B cell (primary cell): ENCODE data around the gene CHAC1. TPM values are rescaled to one million over a fixed set of nuclear protein-coding genes. Genes with fewer than 3 reads are reported as not detected.

Source experiments
- ATAC-seq: fragments of 200-7000 bp; cut with Tn5 transposase; one replicate; pipeline ENCODE4 v1.10.0; 2021; ENCODE audit warnings: low read depth, mild to moderate bottlenecking, moderate number of reproducible peaks, moderate library complexity
- CTCF ChIA-PET: fragments of 350-600 bp; sonication (Branson Sonifier 250); formaldehyde crosslinking; loops from one replicate; lab custom pipeline; 2021; ENCODE audit warnings: antibody characterized with exemption, inconsistent platforms; lab: Charles Lee
- POLR2A ChIA-PET: fragments of 350-600 bp; sonication (Branson Sonifier 250); formaldehyde crosslinking; loops from one replicate; lab custom pipeline; 2021; ENCODE audit warnings: antibody characterized with exemption; lab: Charles Lee
- DNase-seq: peaks from one replicate; pipeline ENCODE4 v3.0.0; 2013
- H2AFZ ChIP-seq: 2 replicates; pipeline ENCODE4 v1.6.1; 2012; ENCODE audit warnings: mild to moderate bottlenecking, low read depth, low read length; ENCODE audit not compliant: insufficient read depth, poor library complexity, severe bottlenecking
- H3K27ac ChIP-seq, 2 donors: 1 replicate in 1 of 2; 2 replicates in 1 of 2; pipeline ENCODE4 v1.5.1; 2012 to 2013; ENCODE audit warnings: low read length in 2 of 2, mild to moderate bottlenecking in 2 of 2, moderate library complexity in 1 of 2
- H3K27me3 ChIP-seq, 4 experiments: fragments of 200-600 bp in 1 of 4; sonication (generic) in 1 of 4; replicated peaks in 1 of 4; 1 replicate in 2 of 4; 2 replicates in 2 of 4; pipeline versions ENCODE4 v1.6.1 to v1.7.0; 2013 to 2016; ENCODE audit warnings: low read length in 3 of 4, mild to moderate bottlenecking in 2 of 4, mixed read lengths in 1 of 4, moderate library complexity in 1 of 4; ENCODE audit not compliant: insufficient read depth in 4 of 4, control insufficient read depth in 3 of 4; ENCODE audit errors: control extremely low read depth in 1 of 4
- H3K36me3 ChIP-seq, 2 experiments: replicated peaks in 1 of 2; 1 replicate in 1 of 2; 2 replicates in 1 of 2; pipeline versions ENCODE4 v1.6.1 to v1.7.1; 2013; ENCODE audit warnings: low read length in 1 of 2; ENCODE audit not compliant: insufficient read depth in 2 of 2, control insufficient read depth in 1 of 2; ENCODE audit errors: control extremely low read depth in 1 of 2, extremely low read depth in 1 of 2
- H3K4me1 ChIP-seq, 2 donors: fragments of 200-600 bp in 1 of 2; sonication (generic) in 1 of 2; 1 replicate in 1 of 2; 2 replicates in 1 of 2; pipeline versions ENCODE4 v1.5.1 to v1.6.1; 2013 to 2017; ENCODE audit warnings: low read length in 2 of 2; ENCODE audit not compliant: control insufficient read depth in 2 of 2, insufficient read depth in 2 of 2
- H3K4me2 ChIP-seq: replicated peaks from 2 replicates; pipeline ENCODE3; 2012; ENCODE audit warnings: mild to moderate bottlenecking, low read depth, low read length; ENCODE audit not compliant: poor library complexity, severe bottlenecking
- H3K4me3 ChIP-seq, 5 experiments: fragments of 200-600 bp in 1 of 5; sonication (generic) in 1 of 5; 1 replicate in 3 of 5; 2 replicates in 2 of 5; pipeline versions ENCODE4 v1.5.1 to v1.7.0; 2011 to 2016; ENCODE audit warnings: low read length in 4 of 5, mild to moderate bottlenecking in 4 of 5, low read depth in 2 of 5, control low read depth in 1 of 5, moderate library complexity in 1 of 5; ENCODE audit not compliant: insufficient read depth in 1 of 5; ENCODE audit errors: control extremely low read depth in 1 of 5, extremely low read depth in 1 of 5
- H3K79me2 ChIP-seq: fragments of 200-600 bp; sonication (generic); one replicate; pipeline ENCODE4 v1.6.0; 2016; ENCODE audit warnings: low read length; ENCODE audit not compliant: control insufficient read depth, insufficient read depth
- H3K9ac ChIP-seq: fragments of 200-600 bp; sonication (generic); 2 replicates; pipeline ENCODE4 v1.6.1; 2017; ENCODE audit warnings: mild to moderate bottlenecking, low read length, moderate library complexity
- H3K9me3 ChIP-seq, 3 donors: one replicate each; pipeline versions ENCODE4 v1.6.1 to v1.7.1; 2013; ENCODE audit warnings: low read length in 2 of 3; ENCODE audit not compliant: control insufficient read depth in 2 of 3, insufficient read depth in 1 of 3; ENCODE audit errors: control extremely low read depth in 1 of 3
- H4K20me1 ChIP-seq: 2 replicates; pipeline ENCODE4 v1.6.0; 2012; ENCODE audit warnings: mild to moderate bottlenecking, low read length; ENCODE audit not compliant: insufficient read depth, control insufficient read depth, poor library complexity, severe bottlenecking
- H3K27ac Mint-ChIP-seq: one replicate; pipeline ENCODE4 v1.8.0; 2021; ENCODE audit warnings: mixed read lengths
- H3K27me3 Mint-ChIP-seq: one replicate; pipeline ENCODE4 v1.8.0; 2021; ENCODE audit warnings: mixed read lengths
- H3K4me1 Mint-ChIP-seq: one replicate; pipeline ENCODE4 v1.8.0; 2021; ENCODE audit warnings: mixed read lengths
- H3K4me3 Mint-ChIP-seq: one replicate; pipeline ENCODE4 v1.8.0; 2021; ENCODE audit warnings: mixed read lengths
- H3K9me3 Mint-ChIP-seq: one replicate; pipeline ENCODE4 v1.8.0; 2022; ENCODE audit warnings: mixed read lengths; ENCODE audit not compliant: insufficient read depth
- EZH2 ChIP-seq: IDR thresholded peaks from 2 replicates; pipeline ENCODE4 v1.6.1; 2012; ENCODE audit warnings: borderline replicate concordance, low read depth, mild to moderate bottlenecking, moderate library complexity, low read length; ENCODE audit not compliant: insufficient read depth, poor library complexity, severe bottlenecking
- WGBS: methylation state at CpG from one replicate; pipeline ENCODE4 v1.1.5; 2013; ENCODE audit warnings: missing lambda C conversion rate; ENCODE audit not compliant: insufficient coverage; 5-methylcytosine and 5-hydroxymethylcytosine counted together
- intact Hi-C: fragments of 100-400 bp; cut with micrococcal nuclease; formaldehyde crosslinking; loops from one replicate; pipeline ENCODE4 v1.10.0; 2022
- polyA plus RNA-seq: library from polyadenylated mRNA; depleted of rRNA; stranded (reverse); fragments of >200 nt; gene quantifications from 2 replicates; pipeline ENCODE4 v1.2.3, GENCODE V29; 2012
- total RNA-seq, 2 donors: library from RNA; stranded (reverse); fragments of 120-200 nt in 1 of 2; gene quantifications; 1 replicate in 1 of 2; 2 replicates in 1 of 2; pipeline versions ENCODE4 v1.2.3 to v1.2.4, GENCODE V29; 2013 to 2022
- TF ChIP-seq, protein P1 (sequence below): fragments of 200-600 bp; IDR thresholded peaks from one replicate; pipeline ENCODE4 v1.8.0; 2022; ENCODE audit warnings: antibody characterized with exemption, mild to moderate bottlenecking

CHAC1 gene
- total and polyA plus RNA-seq, 2 donors (not counting 1 experiment from before 2014, with no cell fraction given) = 0.81 to 3.6 TPM

DNA sequence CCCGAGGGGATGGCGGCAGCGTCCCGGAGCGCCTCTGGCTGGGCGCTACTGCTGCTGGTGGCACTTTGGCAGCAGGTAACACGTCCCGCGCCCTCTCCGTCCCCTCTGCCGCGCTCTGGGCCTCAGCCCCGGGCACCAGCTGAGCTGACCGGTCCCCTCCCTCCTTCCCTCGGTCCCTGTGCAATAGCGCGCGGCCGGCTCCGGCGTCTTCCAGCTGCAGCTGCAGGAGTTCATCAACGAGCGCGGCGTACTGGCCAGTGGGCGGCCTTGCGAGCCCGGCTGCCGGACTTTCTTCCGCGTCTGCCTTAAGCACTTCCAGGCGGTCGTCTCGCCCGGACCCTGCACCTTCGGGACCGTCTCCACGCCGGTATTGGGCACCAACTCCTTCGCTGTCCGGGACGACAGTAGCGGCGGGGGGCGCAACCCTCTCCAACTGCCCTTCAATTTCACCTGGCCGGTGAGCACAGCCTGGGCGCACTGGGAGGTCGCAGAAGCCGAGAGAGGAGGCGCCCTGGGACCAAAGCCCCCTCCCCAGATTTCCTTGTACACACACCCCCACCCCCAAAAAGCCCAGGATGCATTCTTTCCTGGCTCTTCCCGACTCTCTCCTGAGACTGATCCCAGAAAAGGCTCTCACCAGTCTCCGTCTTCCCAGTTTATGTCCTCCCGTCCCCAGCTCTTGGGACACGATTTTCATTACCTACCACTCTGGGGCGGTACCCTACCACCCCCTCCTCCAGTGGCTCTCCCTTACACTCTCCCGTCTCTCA, 23.4 kb upstream of the CHAC1 start:
- TF ChIP-seq, protein P1, sequence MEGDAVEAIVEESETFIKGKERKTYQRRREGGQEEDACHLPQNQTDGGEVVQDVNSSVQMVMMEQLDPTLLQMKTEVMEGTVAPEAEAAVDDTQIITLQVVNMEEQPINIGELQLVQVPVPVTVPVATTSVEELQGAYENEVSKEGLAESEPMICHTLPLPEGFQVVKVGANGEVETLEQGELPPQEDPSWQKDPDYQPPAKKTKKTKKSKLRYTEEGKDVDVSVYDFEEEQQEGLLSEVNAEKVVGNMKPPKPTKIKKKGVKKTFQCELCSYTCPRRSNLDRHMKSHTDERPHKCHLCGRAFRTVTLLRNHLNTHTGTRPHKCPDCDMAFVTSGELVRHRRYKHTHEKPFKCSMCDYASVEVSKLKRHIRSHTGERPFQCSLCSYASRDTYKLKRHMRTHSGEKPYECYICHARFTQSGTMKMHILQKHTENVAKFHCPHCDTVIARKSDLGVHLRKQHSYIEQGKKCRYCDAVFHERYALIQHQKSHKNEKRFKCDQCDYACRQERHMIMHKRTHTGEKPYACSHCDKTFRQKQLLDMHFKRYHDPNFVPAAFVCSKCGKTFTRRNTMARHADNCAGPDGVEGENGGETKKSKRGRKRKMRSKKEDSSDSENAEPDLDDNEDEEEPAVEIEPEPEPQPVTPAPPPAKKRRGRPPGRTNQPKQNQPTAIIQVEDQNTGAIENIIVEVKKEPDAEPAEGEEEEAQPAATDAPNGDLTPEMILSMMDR = no peak
- no peak for TF ChIP-seq EZH2
- POLR2A ChIA-PET = interaction anchor here (0.7 to 3.5 kb wide), 2 partner anchors 22 to 23 kb away, joined by 3 to 29 read pairs; no protein-coding TSS in a partner anchor
- WGBS = 3% methylated on average over 56 of the region's 56 CpGs
- Histone ChIP-seq H3K9ac (peak overlapping the region; percentile 70), H3K27ac (no peak overlapping the region), H4K20me1 (peaks cover 20% of the 10 kb centered on the region), H3K27me3 (peaks cover 0 to 84% (median 53%) of the 10 kb centered on the region in 4 experiments), H3K36me3 (no peaks in the 10 kb centered on the region), H3K79me2 (no peaks in the 10 kb centered on the region), H3K4me2 (peak overlapping the region; percentile 100), H3K4me3 (peak overlapping the region in 4 of 5 experiments; percentile 31 to 60 (median 48)), H3K4me1 (peaks cover 57 to 65% of the 10 kb centered on the region in 2 donors), H3K9me3 (peaks cover 0 to 25% (median 0%) of the 10 kb centered on the region in 3 donors), H2AFZ (peak overlapping the region; percentile 67)
- Mint-ChIP-seq H3K4me3 (peak overlapping the region; percentile 84), H3K9me3 (no peaks in the 10 kb centered on the region), H3K27me3 (peaks cover 63% of the 10 kb centered on the region), H3K4me1 (peaks cover 47% of the 10 kb centered on the region), H3K27ac (no peak overlapping the region)
- CTCF ChIA-PET = interaction anchor here (0.6 to 10.7 kb wide), 8 partner anchors 8 to 1019 kb away, joined by 3 to 84 read pairs (median 4); partner anchors contain the start of gene CHAC1
- intact Hi-C loops = no loop called here
- DNase-seq = no peak
- no peak for ATAC-seq
